Kasumi-1 (cell line): ENCODE results near the gene TSACC.
"Not testable (repeated sequence)": the region's sequence is repeated elsewhere in the genome, so short reads cannot be mapped to it uniquely, and the experiment has no call there.

Experiments
- DNase-seq, 2 experiments: peaks; one replicate each; lab custom pipeline; 2025; lab: John Stamatoyannopoulos, UW

Gene TSACC

GRCh38 chr1:156346636-156347035, 8.3 kb downstream of the TSACC start:
- DNase-seq: no peak

GRCh38 chr1:156347331-156347730, 9.0 kb downstream of the TSACC start:
- DNase-seq: no peak

DNA sequence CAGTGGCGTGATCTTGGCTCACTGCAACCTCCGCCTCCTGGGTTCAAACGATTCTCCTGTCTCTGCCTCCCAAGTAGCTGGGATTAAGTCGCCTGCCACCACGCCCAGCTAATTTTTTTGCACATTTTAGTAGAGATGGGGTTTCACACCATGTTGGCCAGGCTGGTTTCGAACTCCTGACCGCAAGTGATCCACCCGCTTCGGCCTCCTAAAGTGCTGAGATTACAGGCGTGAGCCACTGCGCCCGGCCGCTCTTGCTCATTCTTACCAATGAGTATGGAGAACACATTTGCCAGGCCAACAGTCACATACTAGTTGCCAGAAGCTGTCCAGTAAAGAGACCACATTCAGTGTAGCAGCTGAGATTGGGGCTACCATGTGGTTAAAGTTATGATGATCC, 14.2 kb downstream of the TSACC start:
- not testable (repeated sequence) for DNase-seq

GRCh38 chr1:156356262-156356874, 18.0 kb downstream of the TSACC start:
- no peak for DNase-seq

- DNase-seq: no peak
Observed at GRCh38 chr1:156356875-156357534, 18.7 kb downstream of the TSACC start.

- DNase-seq: no peak
Observed at GRCh38 chr1:156357977-156358376, 19.7 kb downstream of the TSACC start.

- no peak for DNase-seq
Observed at GRCh38 chr1:156358641-156359040, 20.3 kb downstream of the TSACC start.

DNA sequence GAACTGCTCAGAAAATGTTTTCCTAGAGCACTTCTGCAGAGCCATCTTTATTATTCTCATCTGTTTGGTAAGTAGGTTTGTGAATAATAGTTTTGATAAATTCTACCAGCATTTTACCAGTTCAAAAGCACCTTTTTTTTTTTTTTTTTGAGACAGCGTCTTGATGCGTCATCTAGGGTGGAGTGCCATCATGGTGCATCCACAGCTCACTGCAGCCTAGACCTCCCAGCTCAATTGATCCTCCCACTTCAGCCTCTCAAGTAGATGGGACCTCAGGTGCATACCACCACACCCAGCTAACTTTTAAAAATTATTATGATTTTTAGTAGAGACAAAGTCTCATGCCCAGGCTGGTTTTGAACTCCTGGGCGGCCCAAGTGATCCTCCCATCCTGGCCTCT, 20.9 kb downstream of the TSACC start:
- DNase-seq: no peak

GRCh38 chr1:156359973-156360372, 21.6 kb downstream of the TSACC start:
- peak; percentile 70 to 71 for DNase-seq

DNA sequence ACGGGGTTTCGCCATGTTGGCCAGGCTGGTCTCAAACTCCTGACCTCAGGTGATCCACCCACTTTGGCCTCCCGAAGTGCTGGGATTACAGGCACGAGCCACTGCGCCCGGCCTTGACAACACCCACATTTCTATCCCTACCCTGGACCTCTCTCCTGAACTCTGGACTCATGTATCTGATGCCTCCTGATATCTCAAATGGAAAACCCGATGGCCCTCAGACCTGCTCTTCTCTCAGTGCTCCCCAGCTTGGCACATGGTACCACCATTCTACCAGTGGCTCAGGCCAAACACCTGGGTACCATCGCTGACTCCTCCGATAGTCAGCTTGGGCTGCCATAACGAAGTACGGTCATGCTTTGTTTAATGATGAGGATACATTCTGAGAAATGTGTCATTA, 22.2 kb downstream of the TSACC start:
- DNase-seq: no peak

DNA sequence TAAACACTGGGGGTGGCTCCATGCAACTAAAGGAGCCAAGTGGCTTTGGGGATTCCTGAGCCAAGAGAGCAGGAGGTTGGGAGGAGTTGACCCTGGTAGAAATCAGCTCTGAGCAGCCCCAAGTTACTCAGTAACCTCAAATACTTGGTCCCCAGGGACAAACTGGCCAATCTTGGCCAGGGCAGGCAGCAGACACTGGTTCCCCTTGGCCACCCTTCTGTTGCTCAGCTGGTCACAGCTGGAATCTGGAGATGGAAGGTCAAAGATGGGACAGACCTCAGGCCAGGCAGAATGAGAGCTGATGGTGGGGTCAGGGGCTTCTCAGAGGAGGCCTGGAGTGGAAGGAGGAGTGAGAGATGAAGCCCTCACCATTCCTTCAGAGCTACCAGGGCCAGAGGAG, 27.4 kb downstream of the TSACC start:
- DNase-seq: no peak

- no peak for DNase-seq
Observed at GRCh38 chr1:156366378-156367166, 28.2 kb downstream of the TSACC start.

- no peak for DNase-seq
Observed at GRCh38 chr1:156367383-156368156, 29.2 kb downstream of the TSACC start.

DNA sequence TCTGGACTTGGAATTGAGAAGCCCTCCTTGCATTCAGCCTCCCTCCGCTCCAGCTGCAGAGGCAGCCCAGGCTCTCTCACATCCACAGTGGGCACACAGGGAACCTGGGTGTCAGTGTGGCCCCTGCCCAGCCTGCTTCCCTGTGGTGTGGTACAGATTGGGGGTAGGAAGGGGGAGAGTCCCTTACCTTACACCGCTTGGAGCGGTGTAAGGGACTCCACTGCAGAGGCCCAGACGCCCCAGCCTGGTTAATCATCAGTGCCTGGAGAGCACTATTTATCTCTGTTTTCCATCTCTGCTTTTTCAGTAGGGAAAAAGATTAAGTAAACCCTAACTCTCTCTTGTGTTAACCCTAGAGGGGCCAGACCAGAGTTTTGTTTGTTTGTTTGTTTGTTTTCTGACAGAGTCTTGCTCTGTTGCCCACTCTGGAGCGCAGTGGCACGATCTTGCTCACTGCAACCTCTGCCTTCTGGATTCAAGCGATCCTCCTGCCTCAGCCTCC, 29.9 kb downstream of the TSACC start:
- no peak for DNase-seq

DNA sequence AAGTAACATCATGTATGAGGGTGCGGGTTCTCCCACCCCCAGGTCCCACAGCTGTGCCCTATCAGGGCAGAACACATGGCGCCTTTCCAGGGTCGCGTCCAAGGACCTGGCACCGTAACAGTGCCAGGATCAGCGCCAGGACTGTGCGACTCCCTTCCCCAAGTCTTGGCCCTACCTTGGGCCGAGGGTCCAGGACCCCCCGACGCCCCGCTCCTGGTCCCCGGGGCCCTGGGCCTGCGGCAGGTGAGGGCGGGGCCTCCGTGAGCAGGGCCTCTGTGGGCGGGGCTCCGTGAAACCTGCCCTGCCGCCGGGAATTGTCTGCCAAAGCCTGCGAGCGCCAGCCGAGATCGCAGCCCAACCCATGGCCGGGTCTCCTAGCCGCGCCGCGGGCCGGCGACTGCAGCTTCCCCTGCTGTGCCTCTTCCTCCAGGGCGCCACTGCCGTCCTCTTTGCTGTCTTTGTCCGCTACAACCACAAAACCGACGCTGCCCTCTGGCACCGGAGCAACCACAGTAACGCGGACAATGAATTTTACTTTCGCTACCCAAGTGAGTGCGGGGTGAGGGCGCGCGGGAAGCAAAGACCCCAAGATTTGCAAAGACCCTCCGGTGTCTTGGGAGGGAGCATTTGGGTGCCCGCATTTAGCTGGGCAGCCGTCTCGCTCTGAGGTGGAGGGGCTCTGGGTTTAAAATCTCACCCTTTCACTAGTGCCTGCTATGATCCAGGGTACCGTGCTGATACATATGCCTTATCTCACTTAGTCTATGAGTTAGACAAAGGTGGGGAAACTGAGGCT, 30.8 kb downstream of the TSACC start, which contains the start of gene RHBG:
Gene RHBG, plus strand, starts transcription at position 323 of the 796 bp plus-strand sequence. Its CDS starts 39 bp downstream, at position 362.
- DNase-seq: no peak

DNA sequence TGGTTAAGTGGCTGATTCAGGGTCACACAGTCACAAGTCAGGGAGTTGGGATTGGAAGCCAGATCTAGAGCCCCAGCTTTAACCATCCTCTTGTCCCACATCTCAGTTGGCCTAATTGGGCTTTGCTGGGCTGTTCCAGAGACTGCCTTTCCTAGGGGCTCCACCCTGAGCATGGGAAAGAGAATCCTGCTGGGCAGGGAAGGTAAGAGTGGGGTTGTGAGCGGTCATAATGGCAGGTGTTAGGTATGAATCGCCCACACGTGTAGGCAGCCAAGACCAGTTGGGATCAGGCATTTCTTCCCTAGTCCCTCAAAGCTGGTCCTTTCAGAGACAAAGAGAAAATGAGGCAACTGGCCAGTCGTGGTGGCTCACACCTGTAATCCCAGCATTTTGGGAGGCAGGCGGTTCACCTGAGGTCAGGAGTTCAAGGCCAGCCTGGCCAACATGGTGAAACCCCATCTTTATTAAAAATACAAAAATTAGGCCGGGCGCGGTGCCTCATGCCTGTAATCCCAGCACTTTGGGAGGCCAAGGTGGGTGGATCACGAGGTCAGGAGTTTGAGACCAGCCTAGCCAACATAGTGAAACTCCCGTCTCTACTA, 31.5 kb downstream of the TSACC start:
- DNase-seq: not testable (repeated sequence)

GRCh38 chr1:156371553-156372264, 33.4 kb downstream of the TSACC start:
- DNase-seq: peak; percentile 13 to 18

DNA sequence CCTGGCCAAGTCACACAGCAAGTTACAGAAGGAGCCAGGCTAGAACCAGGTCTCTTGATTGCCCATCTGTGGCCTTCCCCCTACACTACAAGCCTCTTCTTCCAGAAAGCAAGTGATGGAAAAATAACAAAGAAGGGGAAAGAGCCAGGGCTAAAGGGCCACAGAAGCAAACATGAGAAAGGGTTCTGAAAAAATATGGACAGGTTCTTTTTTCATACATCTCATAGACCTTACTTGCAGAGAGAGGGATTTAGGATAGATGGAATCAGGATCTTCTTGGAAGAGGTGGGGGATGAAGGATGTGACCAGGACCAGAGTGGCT, 33.9 kb downstream of the TSACC start:
- DNase-seq: no peak

DNA sequence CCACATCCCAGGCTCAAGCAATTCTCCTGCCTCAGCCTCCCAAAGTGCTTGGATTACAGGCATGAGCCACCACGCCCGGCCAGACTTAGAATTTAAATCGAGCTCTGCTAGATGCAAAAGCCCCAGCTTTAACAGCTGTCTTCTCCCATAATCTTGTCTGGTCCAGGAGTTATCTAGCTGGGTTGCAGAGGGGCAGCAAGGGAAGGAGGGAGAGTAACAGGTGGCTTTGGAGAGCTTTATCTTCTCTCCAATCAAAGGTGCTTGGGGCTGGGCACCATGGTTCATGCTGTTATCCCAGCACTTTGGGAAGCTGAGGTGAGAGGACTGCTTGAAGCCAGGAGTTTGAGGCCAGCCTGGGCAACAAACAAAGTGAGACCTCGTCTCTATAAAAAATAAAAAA, 34.5 kb downstream of the TSACC start:
- DNase-seq: no peak

DNA sequence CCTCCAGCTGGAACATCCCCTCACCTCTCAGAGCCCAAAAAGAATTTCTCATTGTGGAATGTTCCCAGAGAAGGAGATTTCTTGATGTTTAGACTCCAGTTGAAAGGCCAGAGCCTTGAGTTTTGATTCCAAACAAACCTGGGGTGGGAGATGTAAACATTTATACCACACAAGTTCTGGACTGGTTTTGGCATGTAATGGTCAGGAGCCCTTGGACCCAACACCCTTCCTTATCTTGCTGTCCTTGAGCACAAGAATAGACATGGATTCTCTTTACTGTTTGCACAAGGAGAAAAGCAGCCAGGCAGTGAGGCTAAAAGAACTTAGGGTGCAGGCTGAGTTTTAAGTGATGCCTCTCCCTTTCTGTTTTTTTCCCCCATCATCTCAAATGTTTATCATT, 35.2 kb downstream of the TSACC start:
- DNase-seq: no peak
